NCI-H2107 treated with DMSO at 0.1 percent for 48 hours (cell line): Measurements from ENCODE around the gene SLC22A16.
A peak's percentile ranks its signal among the peaks of the same experiment; 100 is the strongest.
"Not testable (repeated sequence)": the region's sequence is repeated elsewhere in the genome, so short reads cannot be mapped to it uniquely, and the experiment has no call there.

Experiments used
- DNase-seq: peaks from one replicate; lab custom pipeline; 2025; ENCODE audit not compliant: unreplicated experiment; lab: John Stamatoyannopoulos, UW

The SLC22A16 gene

GRCh38 chr6:110476046-110476849 lies at the start of gene SLC22A16:
Gene SLC22A16 (minus strand): TSS chr6:110476613. CDS start chr6:110476574, 39 bp downstream.
- no peak for DNase-seq

- no peak for DNase-seq
Measured at GRCh38 chr6:110525001-110525400, 48.6 kb upstream of the SLC22A16 start.

- DNase-seq, result no peak
Measured at GRCh38 chr6:110524305-110524704, 47.9 kb upstream of the SLC22A16 start.

GRCh38 chr6:110523451-110524021 lies 47.1 kb upstream of the SLC22A16 start:
- DNase-seq, result no peak

- no peak for DNase-seq
Measured at GRCh38 chr6:110522427-110522826, 46.0 kb upstream of the SLC22A16 start.

- no peak for DNase-seq
Measured at GRCh38 chr6:110520992-110521543, 44.7 kb upstream of the SLC22A16 start.

GRCh38 chr6:110520209-110520965 lies 44.0 kb upstream of the SLC22A16 start:
- no peak for DNase-seq

- no peak for DNase-seq
Measured at GRCh38 chr6:110517601-110518281, 41.3 kb upstream of the SLC22A16 start.

GRCh38 chr6:110517034-110517433 lies 40.6 kb upstream of the SLC22A16 start:
- DNase-seq, result no peak

- no peak for DNase-seq
Measured at GRCh38 chr6:110514818-110515217, 38.4 kb upstream of the SLC22A16 start.

- DNase-seq, result peak; percentile 75
Measured at GRCh38 chr6:110512991-110513390, 36.6 kb upstream of the SLC22A16 start.

- DNase-seq, result not testable (repeated sequence)
Measured at GRCh38 chr6:110512549-110512948, 36.1 kb upstream of the SLC22A16 start.

GRCh38 chr6:110511401-110511800 lies 35.0 kb upstream of the SLC22A16 start:
- no peak for DNase-seq

GRCh38 chr6:110509617-110510241 lies 33.3 kb upstream of the SLC22A16 start:
- no peak for DNase-seq

- not testable (repeated sequence) for DNase-seq
Measured at GRCh38 chr6:110504891-110505290, 28.5 kb upstream of the SLC22A16 start.

- peak; percentile 33 for DNase-seq
Measured at GRCh38 chr6:110495949-110496348, 19.5 kb upstream of the SLC22A16 start.

- peak; percentile 96 for DNase-seq
Measured at GRCh38 chr6:110493253-110493800, 16.9 kb upstream of the SLC22A16 start.

GRCh38 chr6:110492584-110492983 lies 16.2 kb upstream of the SLC22A16 start:
- peak; percentile 75 for DNase-seq

GRCh38 chr6:110491644-110492317 lies 15.4 kb upstream of the SLC22A16 start:
- DNase-seq, result peak; percentile 87

GRCh38 chr6:110491299-110491643 lies 14.9 kb upstream of the SLC22A16 start:
- no peak for DNase-seq
